Hindlimb muscle (tissue), 1 donor: ENCODE data around the gene MSH4. TPM values are rescaled to one million over a fixed set of nuclear protein-coding genes. Genes with fewer than 3 reads are reported as not detected.
"Not testable (repeated sequence)": the region's sequence is repeated elsewhere in the genome, so short reads cannot be mapped to it uniquely, and the experiment has no call there.

Experiments used
- DNase-seq: peaks from one replicate; pipeline ENCODE4 v3.0.0-alpha.2; 2013
- polyA plus RNA-seq: library from polyadenylated mRNA; unstranded; fragments of 120-200 nt; gene quantifications from one replicate; pipeline ENCODE4 v1.2.1, GENCODE V29; 2013; ENCODE audit not compliant: insufficient read length

MSH4 gene
- polyA plus RNA-seq, 1 donor: 0.67 TPM

DNA sequence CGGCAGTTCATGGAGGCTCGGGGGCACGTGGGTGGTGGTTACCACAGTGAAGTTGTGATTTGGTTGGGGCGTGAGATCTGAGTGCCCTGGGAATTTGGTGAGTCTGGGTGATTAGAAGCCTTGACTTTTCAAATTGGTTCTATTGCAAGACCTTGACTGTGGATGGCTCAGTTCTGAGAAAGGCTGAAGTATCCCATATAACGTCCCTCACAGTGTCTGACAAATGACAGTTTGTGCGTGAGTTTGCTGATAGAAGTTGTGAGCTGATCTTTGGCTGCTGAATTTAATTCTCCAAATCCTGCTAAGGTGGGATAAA, 549 bp downstream of the MSH4 start:
- no peak for DNase-seq

DNA sequence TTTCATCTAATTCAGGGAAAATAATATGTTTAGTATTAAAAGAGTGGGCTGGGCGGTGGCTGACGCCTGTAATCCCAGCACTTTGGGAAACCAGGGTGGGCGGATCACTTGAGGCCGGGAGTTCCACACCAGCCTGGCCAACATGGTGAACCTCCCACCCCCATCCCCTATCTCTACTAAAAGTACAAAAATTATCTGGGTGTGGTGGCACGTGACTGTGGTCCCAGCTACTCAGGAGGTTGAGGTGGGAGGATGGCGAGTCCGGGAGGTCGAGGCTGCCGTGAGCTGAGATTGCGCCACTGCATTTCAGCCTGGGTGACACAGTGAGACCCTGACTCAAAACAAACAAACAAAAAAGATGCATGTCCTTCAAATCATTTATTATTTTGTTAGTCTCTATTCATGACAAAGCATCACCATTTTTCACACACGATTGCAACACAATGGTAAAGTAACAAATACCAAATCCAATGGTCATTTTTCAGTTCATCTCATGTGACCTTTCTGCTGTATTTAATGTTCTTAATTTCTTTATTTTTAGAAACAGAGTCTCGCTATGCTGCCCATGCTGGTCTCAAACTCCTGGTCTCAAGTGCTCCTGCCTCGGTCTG, 1.0 kb downstream of the MSH4 start:
- no peak for DNase-seq

DNA sequence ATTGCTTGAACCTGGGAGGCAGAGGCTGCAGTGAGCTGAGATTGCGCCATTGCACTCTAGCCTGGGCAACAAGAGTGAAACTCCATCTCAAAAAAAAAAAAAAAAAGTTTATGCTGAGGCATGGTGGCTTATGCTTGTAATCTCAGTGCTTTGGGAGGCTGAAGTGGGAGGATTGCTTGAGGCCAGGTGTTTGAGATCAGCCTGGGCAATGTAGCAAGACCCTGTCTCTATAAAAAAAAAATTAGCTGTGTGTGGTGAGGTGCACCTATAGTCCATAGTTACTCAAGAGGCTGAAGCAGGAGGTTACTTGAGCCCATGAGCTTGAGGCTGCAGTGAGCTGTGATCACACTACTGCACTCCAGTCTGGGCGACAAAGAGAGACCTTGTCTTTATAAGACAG, 4.8 kb downstream of the MSH4 start:
- DNase-seq: not testable (repeated sequence)

- no peak for DNase-seq
These were observed 12.2 kb downstream of the MSH4 start for GRCh38 chr1:75808921-75809320.

DNA sequence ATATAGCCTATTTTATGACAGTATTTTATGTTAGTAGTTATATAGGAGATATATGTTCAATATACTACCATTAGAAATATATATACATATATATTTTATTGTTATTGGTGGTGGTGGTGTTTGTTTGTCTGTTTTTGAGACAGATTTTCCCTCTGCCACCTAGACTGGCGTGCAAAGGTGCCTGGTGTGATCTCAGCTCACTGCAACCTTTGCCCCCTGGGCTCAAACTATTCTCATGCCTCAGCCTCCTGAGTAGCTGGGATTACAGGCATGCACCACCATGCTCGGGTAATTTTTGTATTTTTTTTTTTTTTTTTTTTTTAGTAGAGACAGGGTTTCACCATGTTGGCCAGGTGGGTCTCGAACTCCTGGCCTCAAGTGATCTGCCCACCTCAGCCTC, 13.4 kb downstream of the MSH4 start:
- DNase-seq: not testable (repeated sequence)

GRCh38 chr1:75811211-75811981, 14.7 kb downstream of the MSH4 start:
- no peak for DNase-seq

DNA sequence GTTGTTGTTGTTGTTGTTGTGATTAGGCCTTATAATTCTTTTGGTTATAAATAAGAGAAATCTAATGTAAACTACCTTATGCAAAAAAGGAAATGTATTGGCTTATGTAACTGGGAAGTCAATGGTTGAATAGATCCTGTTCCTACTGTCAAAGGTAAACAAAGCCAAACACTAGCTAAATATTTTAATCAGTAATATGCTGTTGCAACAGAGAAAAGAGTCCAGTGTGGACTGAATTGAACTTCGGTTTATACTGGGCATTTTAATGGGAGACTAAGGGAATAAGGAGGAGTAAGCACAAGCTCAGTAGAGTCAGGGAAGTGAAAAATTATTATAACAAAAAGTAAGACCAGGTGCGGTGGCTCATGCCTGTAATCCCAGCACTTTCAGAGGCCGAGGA, 15.4 kb downstream of the MSH4 start:
- no peak for DNase-seq

DNA sequence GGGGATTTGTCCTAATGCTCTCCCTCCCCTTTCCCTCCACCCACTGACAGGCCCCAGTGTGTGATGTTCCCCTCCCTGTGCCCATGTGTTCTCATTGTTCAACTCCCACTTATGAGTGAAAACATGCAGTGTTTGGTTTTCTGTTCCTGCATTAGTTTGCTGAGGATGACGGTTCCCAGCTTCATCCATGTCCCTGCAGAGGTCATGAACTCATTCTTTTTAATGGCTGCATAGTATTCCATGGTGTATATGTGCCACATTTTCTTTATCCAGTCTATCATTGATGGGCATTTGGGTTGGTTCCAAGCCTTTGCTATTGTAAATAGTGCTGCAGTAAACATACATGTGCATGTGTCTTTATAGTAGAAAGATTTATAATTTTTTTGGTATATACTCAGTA, 26.9 kb downstream of the MSH4 start:
- not testable (repeated sequence) for DNase-seq

DNA sequence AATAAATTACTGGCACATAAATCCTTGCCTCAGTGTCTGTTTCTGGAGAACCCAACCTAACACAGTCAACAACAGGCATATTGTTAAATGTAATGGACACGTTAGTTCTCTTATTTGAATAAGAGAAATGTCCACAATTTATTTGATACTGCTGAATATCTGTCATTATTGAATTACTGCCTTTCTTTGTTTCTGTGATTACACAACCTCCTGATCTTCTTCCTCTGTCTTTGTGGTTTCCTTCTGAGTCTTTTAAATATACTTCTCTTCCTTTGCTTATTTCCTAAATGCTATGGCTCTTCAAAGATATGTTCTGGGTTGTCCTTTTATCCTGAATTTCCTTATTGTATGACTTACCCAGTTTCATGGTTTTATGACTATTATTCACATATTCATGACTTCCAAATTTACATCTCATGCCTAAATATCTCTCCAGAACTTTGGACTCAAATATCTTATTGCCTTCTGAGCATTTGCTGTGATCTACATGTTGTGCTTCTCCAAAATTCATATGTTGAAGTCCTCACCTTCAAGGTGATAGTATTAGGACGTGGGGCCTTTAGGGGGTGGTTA, 39.9 kb downstream of the MSH4 start:
- no peak for DNase-seq

GRCh38 chr1:75838079-75838478, 41.4 kb downstream of the MSH4 start:
- DNase-seq: no peak

DNA sequence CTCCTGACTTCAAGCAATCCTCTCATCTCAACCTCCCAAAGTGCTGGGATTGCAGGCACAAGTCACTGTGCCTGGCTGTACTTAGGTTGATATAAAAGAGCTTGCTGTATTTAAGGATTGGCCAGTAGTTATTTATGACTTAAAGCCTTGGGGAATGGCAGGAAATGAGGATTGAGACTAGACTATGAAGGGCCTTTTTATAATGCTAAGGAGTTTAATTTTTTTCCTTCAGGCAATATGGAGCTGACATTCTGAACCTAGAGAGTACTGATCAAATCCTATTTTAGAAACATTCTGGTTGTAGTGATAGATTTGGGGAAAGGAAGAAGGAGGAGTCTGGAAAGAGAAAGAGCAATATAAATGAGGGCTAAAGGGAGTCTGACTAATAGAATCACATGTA, 44.7 kb downstream of the MSH4 start:
- no peak for DNase-seq

GRCh38 chr1:75845576-75845975, 48.9 kb downstream of the MSH4 start:
- DNase-seq: no peak

GRCh38 chr1:75855010-75855409, 58.3 kb downstream of the MSH4 start:
- no peak for DNase-seq

DNA sequence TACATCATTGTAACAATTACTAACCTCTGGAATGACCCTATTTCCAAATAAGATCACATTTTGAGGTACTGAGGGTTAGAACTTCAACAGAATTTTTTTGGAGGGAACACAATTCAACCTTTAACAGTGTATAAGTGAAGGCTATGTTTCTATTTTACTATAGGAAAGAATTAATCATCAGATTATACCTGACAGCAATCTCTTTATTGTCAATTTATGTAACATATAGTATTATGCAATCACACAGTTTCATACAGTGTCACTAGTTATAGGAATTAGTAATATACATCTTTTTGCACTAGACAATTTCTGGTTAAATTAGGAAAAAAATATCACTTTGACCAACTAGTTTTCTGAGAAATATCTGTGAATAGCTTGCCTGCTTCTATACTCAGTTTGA, 59.1 kb downstream of the MSH4 start:
- no peak for DNase-seq

DNA sequence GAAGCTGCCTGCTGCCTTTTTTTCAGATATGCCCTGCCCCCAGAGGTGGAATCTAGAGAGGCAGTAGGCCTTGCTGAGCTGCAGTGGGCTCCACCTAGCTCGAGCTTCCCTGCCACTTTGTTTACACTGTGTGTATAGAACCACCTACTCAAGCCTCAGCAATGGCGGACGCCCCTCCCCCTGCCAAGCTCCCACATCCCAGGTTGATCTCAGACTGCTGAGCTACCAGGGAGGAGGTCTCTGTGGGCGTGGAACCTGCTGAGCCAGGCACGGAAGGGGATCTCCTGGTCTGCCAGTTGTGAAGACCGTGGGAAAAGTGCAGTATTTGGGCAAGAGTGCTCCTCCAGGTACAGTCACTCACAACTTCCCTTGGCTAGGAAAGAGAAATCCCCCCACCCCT, 65.1 kb downstream of the MSH4 start:
- DNase-seq: no peak

GRCh38 chr1:75870951-75871350, 74.3 kb downstream of the MSH4 start:
- no peak for DNase-seq

GRCh38 chr1:75879985-75880384, 83.3 kb downstream of the MSH4 start:
- DNase-seq: no peak

GRCh38 chr1:75884437-75884836, 87.8 kb downstream of the MSH4 start:
- DNase-seq: no peak

DNA sequence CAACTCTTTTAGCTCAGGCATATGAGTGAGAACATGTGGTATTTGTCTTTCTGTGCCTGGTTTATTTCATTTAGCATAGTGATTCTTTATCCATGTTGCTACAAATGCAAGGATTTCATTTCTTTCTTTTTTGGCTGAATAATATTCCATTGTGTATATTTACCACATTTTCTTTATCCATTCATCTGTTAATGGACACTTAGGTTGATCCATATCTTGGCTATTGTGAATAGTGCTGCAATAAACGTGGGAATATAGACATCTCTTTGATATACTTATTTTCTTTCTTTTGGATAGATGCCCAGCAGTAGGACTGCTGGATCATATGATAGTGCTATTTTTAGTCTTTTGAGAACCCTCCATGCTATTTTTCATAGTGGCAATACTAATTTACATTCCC, 104.7 kb downstream of the MSH4 start:
- no peak for DNase-seq

DNA sequence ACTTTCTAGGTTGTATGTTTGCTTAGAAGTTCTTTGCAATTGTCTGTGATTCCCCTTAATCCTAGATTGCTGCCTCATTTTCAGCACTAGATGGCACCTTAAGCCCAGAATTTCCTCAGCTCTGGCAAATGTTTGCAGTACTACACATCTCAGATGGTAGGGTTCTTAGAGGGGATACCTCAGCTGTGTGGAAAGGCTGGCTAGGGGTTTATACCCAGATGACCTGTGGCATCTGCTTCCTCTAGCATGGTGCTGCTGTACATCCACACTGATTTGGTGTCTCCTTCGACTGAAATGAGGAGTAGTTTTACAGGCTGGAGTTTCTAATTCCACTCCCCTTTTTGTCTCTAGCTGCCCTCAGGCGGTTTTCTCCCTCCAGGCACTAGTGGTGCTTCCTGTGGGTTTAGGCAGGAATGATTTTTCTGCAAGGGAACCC, 112.1 kb downstream of the MSH4 start:
- peak; percentile 8 for DNase-seq

- no peak for DNase-seq
These were observed 120.2 kb downstream of the MSH4 start for GRCh38 chr1:75916834-75917233.

DNA sequence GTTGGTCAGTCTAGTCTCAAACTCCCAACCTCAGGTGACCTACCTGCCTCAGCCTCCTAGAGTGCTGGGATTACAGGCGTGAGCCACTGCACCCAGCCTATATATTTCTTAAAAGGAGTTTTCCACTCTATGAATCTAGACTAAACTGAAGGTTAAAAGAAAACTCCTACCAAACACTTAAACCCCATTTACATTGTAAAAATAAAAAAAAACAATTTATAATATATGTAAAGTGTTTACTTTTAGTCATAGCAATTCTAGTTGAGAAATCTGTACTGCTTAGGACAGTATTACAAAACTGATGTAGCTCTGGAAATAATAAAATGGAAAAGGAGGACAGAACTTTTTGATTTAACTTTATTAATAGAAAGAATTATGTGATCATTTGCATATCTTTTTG, 126.0 kb downstream of the MSH4 start:
- DNase-seq: no peak

DNA sequence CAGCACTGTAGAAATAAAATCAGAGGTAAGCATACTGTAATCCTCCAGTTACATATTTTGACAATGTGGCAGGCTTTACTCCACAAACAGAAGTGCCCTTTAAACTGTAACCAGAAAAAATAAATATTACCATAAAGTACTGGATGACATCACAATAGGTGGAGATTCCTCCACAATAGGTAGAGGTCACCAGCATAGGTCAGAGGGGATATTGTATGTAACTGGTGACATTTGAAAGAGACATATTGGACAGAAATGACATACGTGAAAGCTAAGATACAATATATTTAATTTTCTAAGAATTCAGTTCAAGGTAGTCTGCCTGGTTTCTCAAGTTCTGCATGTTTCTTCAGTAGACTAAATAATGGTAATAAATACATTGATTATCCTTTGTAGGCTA, 135.6 kb downstream of the MSH4 start, which contains the start of gene ASB17:
ASB17 (minus strand) TSS at position 101 of the 400 bp plus-strand sequence. CDS start 113 bp downstream, outside the sequence.
- no peak for DNase-seq

DNA sequence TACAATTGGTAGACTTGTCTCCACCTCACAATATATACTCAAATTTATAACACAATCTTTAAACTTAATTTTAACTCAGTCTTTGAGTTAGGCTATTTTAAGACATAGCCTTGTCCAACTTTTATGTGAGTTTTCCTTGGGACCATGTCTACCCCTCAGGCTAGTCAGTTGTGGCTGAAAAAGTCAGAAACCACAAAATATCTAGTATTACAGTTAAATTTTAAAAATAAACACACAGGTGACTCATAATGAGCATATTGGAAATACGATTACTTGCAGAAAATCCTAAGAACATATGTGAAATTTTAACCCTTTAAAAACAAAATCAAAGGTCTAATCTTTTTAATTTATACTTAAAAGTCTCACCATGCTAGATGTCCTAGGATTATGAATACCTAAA, 140.4 kb downstream of the MSH4 start:
- DNase-seq: no peak
